DOHH2 (cell line): Measurements from ENCODE around the gene CLDN22.

Experiments
- H3F3A ChIP-seq: fragments of 200-600 bp; sonication (generic), shearing (Covaris generic); 2 replicates; pipeline ENCODE4 v1.6.0; 2016; ENCODE audit warnings: antibody characterized with exemption, mild to moderate bottlenecking; ENCODE audit not compliant: control insufficient read depth, insufficient read depth
- H3K27ac ChIP-seq: fragments of 200-600 bp; sonication (generic); 2 replicates; pipeline ENCODE4 v1.5.1; 2014; ENCODE audit warnings: low read depth, mild to moderate bottlenecking, low read length, moderate library complexity
- H3K27me3 ChIP-seq: fragments of 200-600 bp; sonication (generic); 2 replicates; pipeline ENCODE4 v1.6.1; 2014; ENCODE audit warnings: mild to moderate bottlenecking, low read length, mixed read lengths; ENCODE audit not compliant: control insufficient read depth
- H3K36me3 ChIP-seq: fragments of 200-600 bp; sonication (generic); 2 replicates; pipeline ENCODE4 v1.6.1; 2014; ENCODE audit warnings: mild to moderate bottlenecking, low read length, moderate library complexity, mixed read lengths; ENCODE audit not compliant: control insufficient read depth
- H3K4me1 ChIP-seq: fragments of 200-600 bp; sonication (generic); 2 replicates; pipeline ENCODE4 v1.6.1; 2014; ENCODE audit warnings: mild to moderate bottlenecking, low read length, mixed read lengths; ENCODE audit not compliant: control insufficient read depth
- H3K4me2 ChIP-seq: fragments of 200-600 bp; sonication (generic); 2 replicates; pipeline ENCODE4 v1.6.0; 2014; ENCODE audit warnings: mild to moderate bottlenecking, low read length, moderate library complexity
- H3K4me3 ChIP-seq: fragments of 200-600 bp; sonication (generic); 2 replicates; pipeline ENCODE4 v1.5.1; 2014; ENCODE audit warnings: mild to moderate bottlenecking, low read length, mixed read lengths
- H3K79me2 ChIP-seq: fragments of 200-600 bp; sonication (generic); 2 replicates; pipeline ENCODE4 v1.6.1; 2014; ENCODE audit warnings: mild to moderate bottlenecking, low read length, mixed read lengths; ENCODE audit not compliant: control insufficient read depth
- H3K9me2 ChIP-seq: fragments of 200-600 bp; sonication (generic); replicated peaks from 2 replicates; pipeline ENCODE4 v1.6.1; 2014; ENCODE audit warnings: mild to moderate bottlenecking, low read length, mixed read lengths; ENCODE audit not compliant: control insufficient read depth
- H3K9me3 ChIP-seq: fragments of 200-600 bp; sonication (generic); 2 replicates; pipeline ENCODE4 v1.6.1; 2014; ENCODE audit warnings: antibody characterized with exemption, low read length, mixed read lengths; ENCODE audit not compliant: control insufficient read depth, insufficient read depth
- H4K20me1 ChIP-seq: fragments of 200-600 bp; sonication (generic); 2 replicates; pipeline ENCODE4 v1.6.0; 2014; ENCODE audit warnings: low read depth, mild to moderate bottlenecking, antibody characterized with exemption, low read length, moderate library complexity; ENCODE audit not compliant: control insufficient read depth, insufficient read depth
- EZH2phosphoT487 ChIP-seq: fragments of 200-600 bp; sonication (generic); IDR thresholded peaks from 2 replicates; pipeline ENCODE4 v1.6.1; 2017; ENCODE audit warnings: borderline replicate concordance, mild to moderate bottlenecking, antibody characterized with exemption, low read length, moderate library complexity, mixed read lengths
- TF ChIP-seq, protein P1 (sequence below): fragments of 200-600 bp; sonication (generic); IDR thresholded peaks from one replicate; pipeline ENCODE4 v1.5.1; 2014; ENCODE audit warnings: antibody characterized with exemption, mild to moderate bottlenecking, low read depth, low read length; ENCODE audit not compliant: poor library complexity, severe bottlenecking

Gene CLDN22

DNA sequence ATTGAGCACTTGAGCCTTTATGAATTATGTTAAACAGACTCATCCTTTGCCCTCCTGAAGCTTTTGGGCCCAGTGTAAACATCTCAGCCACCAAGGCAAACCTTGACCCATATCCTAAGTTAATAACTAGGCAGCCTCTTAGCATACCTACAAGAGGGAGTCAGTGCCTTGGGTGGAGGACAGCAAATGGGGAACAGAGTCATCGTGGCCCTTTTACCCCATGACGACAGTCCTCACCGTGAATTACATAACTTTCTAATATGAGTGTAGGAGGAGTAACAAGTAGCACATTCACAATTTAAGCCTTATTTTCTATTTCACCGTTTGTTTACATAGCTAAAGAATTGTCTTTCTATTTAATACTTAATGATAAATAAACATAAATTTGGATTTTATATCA, 16.8 kb downstream of the CLDN22 start:
- no peaks in the 10 kb centered on the region for H3F3A ChIP-seq
- H3K4me2 ChIP-seq = no peak overlapping the region
- H3K4me3 ChIP-seq = no peak overlapping the region
- no peaks in the 10 kb centered on the region for H3K9me2 ChIP-seq
- no peak overlapping the region for H3K27ac ChIP-seq
- H3K79me2 ChIP-seq = no peaks in the 10 kb centered on the region
- H3K4me1 ChIP-seq = no peaks in the 10 kb centered on the region
- H4K20me1 ChIP-seq = no peaks in the 10 kb centered on the region
- no peaks in the 10 kb centered on the region for H3K9me3 ChIP-seq
- TF ChIP-seq, protein P1, sequence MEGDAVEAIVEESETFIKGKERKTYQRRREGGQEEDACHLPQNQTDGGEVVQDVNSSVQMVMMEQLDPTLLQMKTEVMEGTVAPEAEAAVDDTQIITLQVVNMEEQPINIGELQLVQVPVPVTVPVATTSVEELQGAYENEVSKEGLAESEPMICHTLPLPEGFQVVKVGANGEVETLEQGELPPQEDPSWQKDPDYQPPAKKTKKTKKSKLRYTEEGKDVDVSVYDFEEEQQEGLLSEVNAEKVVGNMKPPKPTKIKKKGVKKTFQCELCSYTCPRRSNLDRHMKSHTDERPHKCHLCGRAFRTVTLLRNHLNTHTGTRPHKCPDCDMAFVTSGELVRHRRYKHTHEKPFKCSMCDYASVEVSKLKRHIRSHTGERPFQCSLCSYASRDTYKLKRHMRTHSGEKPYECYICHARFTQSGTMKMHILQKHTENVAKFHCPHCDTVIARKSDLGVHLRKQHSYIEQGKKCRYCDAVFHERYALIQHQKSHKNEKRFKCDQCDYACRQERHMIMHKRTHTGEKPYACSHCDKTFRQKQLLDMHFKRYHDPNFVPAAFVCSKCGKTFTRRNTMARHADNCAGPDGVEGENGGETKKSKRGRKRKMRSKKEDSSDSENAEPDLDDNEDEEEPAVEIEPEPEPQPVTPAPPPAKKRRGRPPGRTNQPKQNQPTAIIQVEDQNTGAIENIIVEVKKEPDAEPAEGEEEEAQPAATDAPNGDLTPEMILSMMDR = no peak
- no peaks in the 10 kb centered on the region for H3K36me3 ChIP-seq
- peaks cover 5% of the 10 kb centered on the region; the same call in 1 of the 2 replicates for H3K27me3 ChIP-seq

DNA sequence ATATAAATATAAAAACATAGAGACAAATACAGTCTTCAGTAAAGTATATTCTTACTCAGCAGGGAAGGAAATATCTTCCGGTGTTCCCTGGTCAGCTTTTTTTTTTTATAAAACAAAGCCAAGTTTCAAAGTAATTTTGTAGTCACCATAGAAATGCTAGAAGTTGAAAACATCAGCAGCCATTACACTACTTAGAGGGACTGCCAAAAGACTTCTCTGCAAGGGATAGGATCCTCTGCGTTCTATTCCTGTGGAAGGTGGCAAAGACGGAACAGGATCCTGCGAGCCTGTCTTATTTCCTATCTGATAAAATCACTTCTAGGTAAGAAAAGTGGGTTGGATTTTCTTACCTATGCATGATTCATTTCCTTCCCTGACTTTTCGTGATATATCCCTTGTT, 19.4 kb downstream of the CLDN22 start:
- no peaks in the 10 kb centered on the region for H3K9me2 ChIP-seq
- H3F3A ChIP-seq = no peaks in the 10 kb centered on the region

DNA sequence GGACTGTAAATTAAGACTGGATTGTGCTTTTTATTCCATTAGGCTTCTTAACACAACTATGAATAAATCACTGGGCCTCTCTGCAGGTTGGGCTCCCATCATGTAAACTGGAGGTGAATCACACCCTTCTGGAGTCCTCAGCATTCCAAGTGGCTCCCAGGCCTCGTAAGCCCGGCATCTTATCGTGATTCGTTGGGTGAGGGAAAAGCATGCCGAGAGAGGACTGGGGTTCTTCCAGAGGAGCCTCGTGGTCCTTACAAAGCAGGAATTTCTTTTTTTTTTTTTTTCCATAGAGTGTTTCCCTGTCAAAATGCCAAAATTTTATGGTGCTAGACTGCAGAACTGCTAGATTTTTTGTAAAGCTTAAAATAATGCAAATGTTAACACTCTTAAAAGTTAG, 20.0 kb downstream of the CLDN22 start:
- Histone ChIP-seq H3K27ac (no peak overlapping the region), H3K4me2 (no peak overlapping the region), H3K36me3 (no peaks in the 10 kb centered on the region)

More for the DNA sequence above, 19.4 kb downstream of the CLDN22 start:
- Histone ChIP-seq H3K79me2 (no peaks in the 10 kb centered on the region), H3K4me3 (no peak overlapping the region), H3K9me3 (no peaks in the 10 kb centered on the region), H3K27me3 (peaks cover 5% of the 10 kb centered on the region; the same call in 1 of the 2 replicates), H3K27ac (no peak overlapping the region), H3K4me2 (no peak overlapping the region), H4K20me1 (no peaks in the 10 kb centered on the region), H3K36me3 (no peaks in the 10 kb centered on the region), H3K4me1 (no peaks in the 10 kb centered on the region)
- TF ChIP-seq EZH2phosphoT487 = no peak
- TF ChIP-seq, protein P1 = no peak

More for the DNA sequence above, 20.0 kb downstream of the CLDN22 start:
- H3K9me2 ChIP-seq = no peaks in the 10 kb centered on the region
- no peak for TF ChIP-seq EZH2phosphoT487
- TF ChIP-seq, protein P1 = no peak
- H4K20me1 ChIP-seq = no peaks in the 10 kb centered on the region
- H3K4me1 ChIP-seq = no peaks in the 10 kb centered on the region
- peaks cover 5% of the 10 kb centered on the region; the same call in 1 of the 2 replicates for H3K27me3 ChIP-seq
- no peaks in the 10 kb centered on the region for H3K9me3 ChIP-seq
- no peaks in the 10 kb centered on the region for H3F3A ChIP-seq
- H3K4me3 ChIP-seq = no peak overlapping the region
- no peaks in the 10 kb centered on the region for H3K79me2 ChIP-seq
